VCaP (cell line): ENCODE data around the gene PIP5KL1.

Experiments used
- H3K27ac ChIP-seq: fragments of 450-650 bp; 2 replicates; pipeline ENCODE4 v1.5.1; 2017
- CTCF ChIP-seq: fragments of 450-650 bp; conservative IDR thresholded peaks from 2 replicates; pipeline ENCODE4 v1.5.1; 2017; ENCODE audit warnings: mild to moderate bottlenecking, moderate library complexity

PIP5KL1 gene

DNA sequence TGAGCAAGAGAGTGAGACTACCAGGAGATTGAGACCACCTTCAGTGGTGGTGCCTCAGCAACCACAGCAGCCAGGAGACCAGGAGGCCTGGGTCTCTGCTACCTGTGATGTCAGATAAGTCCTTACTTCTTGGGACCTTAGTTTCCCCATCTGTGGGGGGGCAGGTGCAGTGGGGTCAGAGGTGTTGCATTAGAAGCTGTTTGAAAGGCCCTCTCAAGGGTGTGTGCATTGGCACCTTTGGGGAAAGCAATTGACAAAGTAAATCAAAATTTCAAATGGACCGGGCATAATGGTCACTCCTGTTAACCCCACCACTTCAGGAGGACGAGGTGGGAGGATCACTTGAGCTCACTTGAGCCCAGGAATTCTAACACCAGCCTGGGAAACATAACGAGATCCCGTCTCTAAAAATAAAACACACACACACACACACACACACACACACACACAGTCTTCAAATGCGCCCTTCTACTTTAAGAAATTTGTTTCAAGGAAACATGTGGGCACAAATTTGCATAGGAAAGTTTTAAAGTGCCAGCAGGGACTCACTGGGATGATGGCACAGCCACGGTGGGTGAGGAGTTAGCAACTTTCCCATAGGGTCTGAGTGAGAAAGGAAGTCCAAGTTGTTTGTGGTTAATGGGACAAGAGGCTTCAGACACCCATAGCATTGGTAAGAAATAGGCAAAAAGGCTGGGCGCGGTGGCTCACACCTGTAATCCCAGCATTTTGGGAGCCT lies 51.8 kb downstream of the PIP5KL1 start:
- H3K27ac ChIP-seq, result peak overlapping the region; percentile 83; the same call in 1 of the 2 replicates
- TF ChIP-seq CTCF, result no peak

DNA sequence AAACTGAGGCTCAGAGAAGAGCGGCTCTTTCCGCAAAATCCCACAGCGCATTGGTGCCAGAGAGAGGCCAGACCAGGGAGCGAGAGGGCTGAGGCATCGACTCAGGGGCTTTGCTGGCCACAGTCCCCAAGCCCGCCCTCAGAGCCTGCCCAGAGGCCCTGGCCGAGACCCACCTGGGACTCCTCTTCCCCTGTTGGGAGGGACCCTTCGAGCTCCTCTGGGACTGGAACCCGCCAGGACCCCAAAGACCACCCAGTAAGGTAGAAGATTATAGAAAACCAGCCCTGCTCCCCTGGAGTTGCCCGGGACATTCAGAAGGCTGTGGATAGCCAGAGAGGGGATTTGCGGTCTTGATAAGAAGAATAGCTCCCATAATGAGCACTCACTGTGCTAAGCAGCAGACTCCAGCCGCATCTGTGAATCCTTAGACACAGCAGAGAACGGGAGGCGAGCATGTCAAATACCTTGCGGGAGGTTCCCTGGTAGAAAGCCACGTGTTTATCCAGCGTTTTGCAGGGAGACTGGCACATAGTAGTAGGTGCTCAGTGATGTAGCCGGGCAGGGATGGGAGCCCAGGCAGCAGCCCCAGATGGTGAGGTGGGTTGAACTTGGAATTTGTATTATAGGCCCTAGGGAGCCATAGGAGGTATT lies 52.5 kb downstream of the PIP5KL1 start:
- TF ChIP-seq CTCF, result no peak
- H3K27ac ChIP-seq, result peak overlapping the region; percentile 83

DNA sequence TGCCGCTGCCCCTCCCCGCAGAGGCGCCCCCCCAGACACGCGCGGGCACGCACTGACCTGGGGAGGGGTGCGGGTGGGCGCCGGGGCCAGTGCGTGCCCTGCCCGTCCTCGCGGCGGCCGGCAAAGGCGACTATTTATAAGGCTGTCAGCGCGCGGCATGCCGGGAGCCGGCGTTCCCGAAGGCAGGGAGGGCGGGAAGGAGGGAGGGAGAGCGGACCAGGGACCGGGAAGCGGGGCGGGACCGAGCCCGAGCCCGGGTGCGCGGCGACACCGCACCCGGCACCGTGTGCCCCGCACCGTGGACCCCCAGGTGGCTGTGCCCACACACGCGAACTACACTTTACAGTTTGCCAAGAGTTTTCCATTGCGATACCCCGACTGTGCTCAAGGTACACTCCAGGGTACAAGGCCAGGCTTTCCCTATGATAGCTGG lies 53.0 kb downstream of the PIP5KL1 start, which contains the start of gene AK1:
Gene AK1 (minus strand): TSS at position 110 of the 433 bp plus-strand sequence. CDS start 3,058 bp downstream, outside the sequence.
- no peak for TF ChIP-seq CTCF

DNA sequence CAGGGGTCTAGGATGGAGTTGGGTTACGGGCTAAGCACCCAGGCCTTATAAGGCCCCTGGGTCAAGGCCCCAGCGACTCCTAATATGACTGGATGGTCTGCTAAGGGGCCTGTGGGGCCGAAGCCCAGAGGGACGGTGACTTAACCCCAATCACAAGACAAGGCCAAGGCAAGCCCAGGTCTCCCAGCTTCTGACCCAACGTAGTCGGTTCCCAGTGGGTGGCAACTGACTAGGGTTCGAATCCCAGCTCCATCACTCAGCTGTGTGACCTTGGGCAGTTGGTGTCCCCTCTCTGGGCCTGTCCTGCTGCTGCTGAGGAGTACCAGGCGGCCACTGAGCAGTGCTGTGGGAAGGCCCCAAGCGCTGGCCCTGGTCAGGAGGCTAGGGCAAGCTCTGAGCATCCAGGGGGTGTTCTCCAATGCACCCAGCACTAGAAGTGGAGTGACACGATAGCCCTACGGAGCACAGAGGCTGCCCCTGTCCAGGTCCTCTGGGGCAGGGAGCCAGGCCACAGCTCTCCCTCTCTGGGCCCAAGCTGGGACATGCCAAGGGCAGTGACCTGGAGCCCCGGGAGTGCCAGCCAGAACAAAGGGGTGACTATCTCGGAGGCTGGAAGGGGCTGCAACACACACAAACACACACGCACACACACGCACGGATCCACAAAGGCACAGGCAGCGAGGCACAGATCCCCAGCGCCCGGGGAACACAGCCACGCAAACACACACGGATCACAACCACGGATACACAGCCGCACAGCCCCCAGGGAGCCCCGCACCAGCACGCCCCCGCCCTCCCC lies 53.6 kb downstream of the PIP5KL1 start:
- H3K27ac ChIP-seq, result peak overlapping the region; percentile 83
- no peak for TF ChIP-seq CTCF

More for the DNA sequence above, 53.0 kb downstream of the PIP5KL1 start, which contains the start of gene AK1:
- H3K27ac ChIP-seq, result peak within 1 kb of the TSS; percentile 83

- TF ChIP-seq CTCF, result no peak
- peak overlapping the region; percentile 83 for H3K27ac ChIP-seq
These were observed 54.4 kb downstream of the PIP5KL1 start for GRCh38 chr9:127876026-127876763.

DNA sequence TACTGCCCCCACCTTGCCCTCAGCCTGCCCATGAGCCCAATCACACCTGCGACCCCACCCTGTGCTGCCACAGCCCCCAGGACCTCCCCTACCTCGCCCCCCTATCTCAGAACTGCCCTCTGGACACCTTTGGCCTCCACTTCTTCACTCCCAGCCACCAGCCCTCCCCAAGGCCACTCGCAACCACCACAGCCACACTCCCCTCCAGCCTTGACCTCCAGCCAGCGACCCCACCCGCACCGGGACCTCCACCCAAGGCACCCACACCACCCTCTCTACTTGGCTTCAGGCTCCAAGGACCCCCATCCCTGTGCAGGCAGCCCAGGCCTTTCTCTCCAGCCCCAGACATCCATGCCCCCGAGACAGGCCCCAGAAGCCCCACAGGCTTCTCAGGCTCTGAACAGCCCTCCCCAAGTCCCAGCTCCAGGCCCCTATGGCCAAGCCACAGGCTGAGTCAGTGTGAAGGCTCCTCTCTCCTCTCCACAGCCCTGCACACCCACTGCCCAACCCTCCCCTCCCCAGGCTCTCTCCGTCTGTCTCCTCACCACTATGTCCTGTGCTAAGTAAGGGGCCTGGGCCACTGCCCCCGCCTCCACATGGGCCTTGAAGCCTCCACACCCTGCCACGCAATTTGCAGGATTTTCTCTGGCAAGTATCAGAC lies 55.1 kb downstream of the PIP5KL1 start:
- H3K27ac ChIP-seq, result peak overlapping the region; percentile 83; the same call in 1 of the 2 replicates
- TF ChIP-seq CTCF, result no peak
